Activated CD8-positive, alpha-beta T cell treated with anti-CD3 and anti-CD28 coated beads, Interleukin-2, amount 10 ng/mL, durations not matched to agents 7 days and 5 days (primary cell): ENCODE measurements around the gene MIPOL1. TPM values are rescaled to one million over a fixed set of nuclear protein-coding genes. Genes with fewer than 3 reads are reported as not detected.
A peak's percentile ranks its signal among the peaks of the same experiment; 100 is the strongest.
"Not testable (repeated sequence)": the region's sequence is repeated elsewhere in the genome, so short reads cannot be mapped to it uniquely, and the experiment has no call there.

Source experiments
- ATAC-seq: fragments of 150-1000 bp; cut with Tn5 transposase; one replicate; pipeline ENCODE4 v1.10.0; 2021; ENCODE audit warnings: moderate library complexity
- CTCF ChIA-PET: fragments of 350-600 bp; sonication (Branson Sonifier 250); formaldehyde crosslinking; loops from one replicate; lab custom pipeline; 2021; ENCODE audit warnings: antibody characterized with exemption; lab: Charles Lee
- POLR2A ChIA-PET: fragments of 350-600 bp; sonication (Branson Sonifier 250); formaldehyde crosslinking; loops from one replicate; lab custom pipeline; 2021; ENCODE audit warnings: antibody characterized with exemption; lab: Charles Lee
- DNase-seq: peaks from one replicate; pipeline ENCODE4 v3.0.0-alpha.2; 2020
- H3K27ac Mint-ChIP-seq: one replicate; pipeline ENCODE4 v1.8.0; 2021; ENCODE audit warnings: mild to moderate bottlenecking, mixed read lengths
- H3K27me3 Mint-ChIP-seq: one replicate; pipeline ENCODE4 v1.8.0; 2021; ENCODE audit warnings: low read depth, mixed read lengths
- H3K36me3 Mint-ChIP-seq: one replicate; pipeline ENCODE4 v1.8.0; 2021; ENCODE audit warnings: low read depth, mixed read lengths
- H3K4me1 Mint-ChIP-seq: one replicate; pipeline ENCODE4 v1.8.0; 2021; ENCODE audit warnings: low read depth, mixed read lengths
- H3K4me3 Mint-ChIP-seq: one replicate; pipeline ENCODE4 v1.8.0; 2021; ENCODE audit warnings: mild to moderate bottlenecking, mixed read lengths
- H3K9me3 Mint-ChIP-seq: one replicate; pipeline ENCODE4 v1.8.0; 2022; ENCODE audit warnings: mixed read lengths; ENCODE audit not compliant: insufficient read depth
- total RNA-seq, 2 experiments: library from RNA; stranded (reverse); gene quantifications; one replicate each; pipeline ENCODE4 v1.2.3, GENCODE V29; 2021

Gene MIPOL1
- total RNA-seq, 2 experiments from 2014 or later, result not detected

DNA sequence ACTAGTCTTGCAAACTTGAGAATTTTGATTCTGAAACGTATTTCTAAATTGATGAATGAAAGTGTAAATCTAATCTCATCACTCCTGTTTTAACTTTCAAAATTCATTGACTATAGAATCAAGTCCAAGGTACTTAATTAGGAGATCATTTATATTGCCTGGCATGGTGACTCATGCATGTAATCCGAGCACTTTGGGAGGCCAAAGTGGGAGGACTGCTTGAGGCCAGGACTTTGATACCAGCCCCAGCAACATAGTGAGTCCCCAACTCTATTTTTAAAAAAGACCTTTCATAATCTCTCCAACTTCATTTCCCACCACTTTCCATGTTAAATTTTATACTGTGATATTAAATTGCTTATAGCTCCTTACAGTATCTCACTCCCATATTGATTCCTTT is 3.0 kb upstream of the MIPOL1 start:
- CTCF ChIA-PET, result no interaction called here
- Mint-ChIP-seq H3K4me3 (no peak overlapping the region), H3K27me3 (peaks cover 12% of the 10 kb centered on the region), H3K4me1 (peaks cover 13% of the 10 kb centered on the region), H3K27ac (no peak overlapping the region), H3K36me3 (peaks cover 5% of the 10 kb centered on the region), H3K9me3 (peaks cover 4% of the 10 kb centered on the region)
- POLR2A ChIA-PET, result no interaction called here
- DNase-seq (no peak), ATAC-seq (no peak)

DNA sequence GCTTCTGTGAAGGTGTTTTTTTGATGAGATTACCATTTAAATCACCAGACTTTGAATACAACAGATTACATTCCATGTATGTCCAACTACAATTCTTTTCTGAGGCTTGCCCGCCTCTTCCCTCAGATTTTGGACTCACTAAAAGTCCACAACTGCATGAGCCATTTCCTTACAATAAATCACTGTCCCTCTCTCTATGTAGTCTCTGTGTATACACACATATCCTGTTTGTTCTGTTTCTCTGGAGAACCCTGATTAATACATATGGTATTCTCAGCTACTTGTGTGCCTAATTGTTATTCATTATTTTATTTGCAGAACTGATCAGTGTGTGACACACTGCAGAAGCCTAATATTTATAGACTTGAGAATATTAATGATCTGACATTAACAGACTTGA is 2.4 kb upstream of the MIPOL1 start:
- Mint-ChIP-seq H3K27me3 (peaks cover 12% of the 10 kb centered on the region), H3K4me1 (peaks cover 13% of the 10 kb centered on the region), H3K36me3 (peaks cover 5% of the 10 kb centered on the region), H3K9me3 (peaks cover 4% of the 10 kb centered on the region), H3K27ac (no peak overlapping the region), H3K4me3 (no peak overlapping the region)
- no peak for ATAC-seq
- DNase-seq, result no peak
- ChIA-PET POLR2A (no interaction called here), CTCF (no interaction called here)

DNA sequence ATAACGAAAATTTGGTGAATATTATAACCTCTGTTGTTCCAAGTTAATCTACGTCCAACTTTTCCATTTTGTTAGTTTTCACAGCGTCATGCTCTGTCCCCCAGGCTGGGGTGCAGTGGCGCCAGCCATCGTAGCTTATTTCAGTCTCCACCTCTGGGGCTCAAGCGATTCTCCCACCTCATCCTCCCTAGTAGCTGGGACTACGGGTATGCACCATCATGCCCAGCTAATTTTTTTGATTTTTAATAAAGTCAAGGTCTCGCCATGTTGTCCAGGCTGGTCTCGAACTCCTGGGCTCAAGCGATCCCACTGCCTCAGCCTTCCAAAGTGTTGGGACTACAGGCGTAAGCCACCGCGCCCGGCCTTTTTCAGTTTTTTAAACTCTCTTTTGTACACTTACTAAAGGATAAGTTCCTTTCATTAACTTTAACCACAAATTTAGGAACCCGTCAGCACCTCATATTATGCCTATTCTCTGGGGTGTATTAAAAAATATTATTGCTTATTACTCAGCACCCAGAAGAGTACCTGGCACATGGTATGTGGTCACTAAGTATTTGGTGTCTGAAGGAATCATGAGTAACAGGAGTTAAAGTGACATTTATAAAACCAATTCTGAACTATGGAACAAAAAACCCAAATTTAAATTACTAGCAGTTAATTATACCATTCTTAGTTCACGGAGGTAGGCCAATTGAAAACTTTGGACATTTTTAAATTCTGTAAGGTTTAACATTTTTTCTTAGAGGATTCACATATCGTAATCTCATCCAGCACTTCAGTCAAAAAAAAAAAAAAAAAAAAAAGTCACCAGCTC is 925 bp upstream of the MIPOL1 start:
- peaks cover 13% of the 10 kb centered on the region for H3K4me1 Mint-ChIP-seq
- H3K36me3 Mint-ChIP-seq, result peaks cover 5% of the 10 kb centered on the region
- POLR2A ChIA-PET, result no interaction called here
- peak overlapping the region; percentile 44 for H3K4me3 Mint-ChIP-seq
- no peaks in the 10 kb centered on the region for H3K9me3 Mint-ChIP-seq
- ATAC-seq, result no peak
- peaks cover 12% of the 10 kb centered on the region for H3K27me3 Mint-ChIP-seq
- no peak overlapping the region for H3K27ac Mint-ChIP-seq
- CTCF ChIA-PET, result interaction anchor here (1.5 kb wide), 1 partner anchor 34 kb away, joined by 4 read pairs; no protein-coding TSS in a partner anchor
- DNase-seq, result no peak

DNA sequence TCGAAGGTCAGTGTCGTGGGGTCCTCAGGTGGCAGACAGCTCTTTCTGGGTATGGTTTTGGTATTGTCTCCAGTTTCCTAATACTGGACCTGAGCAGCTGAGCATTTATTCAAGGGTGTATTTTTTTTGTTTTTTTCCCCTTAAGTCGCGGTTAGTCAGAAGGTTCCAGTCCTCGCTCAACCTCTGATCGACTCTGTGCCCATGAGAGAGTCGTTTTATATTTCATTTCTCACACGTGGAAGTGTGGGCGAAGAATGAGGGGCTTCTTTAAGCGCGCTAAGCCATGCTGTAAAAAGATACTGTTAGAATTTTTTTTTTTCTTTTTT is 499 bp downstream of the MIPOL1 start:
- peaks cover 5% of the 10 kb centered on the region for H3K36me3 Mint-ChIP-seq
- CTCF ChIA-PET, result no interaction called here
- H3K27ac Mint-ChIP-seq, result no peak overlapping the region
- H3K27me3 Mint-ChIP-seq, result peaks cover 12% of the 10 kb centered on the region
- H3K9me3 Mint-ChIP-seq, result no peaks in the 10 kb centered on the region
- ATAC-seq (no peak), DNase-seq (no peak)
- peak overlapping the region; percentile 44 for H3K4me3 Mint-ChIP-seq
- POLR2A ChIA-PET, result no interaction called here
- peaks cover 13% of the 10 kb centered on the region for H3K4me1 Mint-ChIP-seq

DNA sequence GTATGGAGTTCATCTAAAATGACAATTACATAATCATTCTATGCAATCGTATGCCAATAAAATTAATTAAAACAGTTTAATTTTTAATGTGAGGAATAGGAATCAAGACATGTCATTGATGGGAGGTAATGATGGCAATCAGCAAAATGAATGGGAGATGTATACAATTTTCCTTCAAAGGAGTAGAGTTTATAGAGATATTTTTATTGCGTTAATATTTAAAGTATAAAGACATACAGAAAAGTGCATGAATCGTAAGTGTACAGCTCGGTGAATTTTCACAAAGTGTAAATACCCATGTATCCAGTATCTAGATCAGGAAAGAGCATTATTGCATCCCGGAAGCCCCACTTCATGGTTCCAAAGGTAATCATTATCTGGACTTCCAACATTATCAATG is 1.2 kb downstream of the MIPOL1 start:
- POLR2A ChIA-PET, result no interaction called here
- Mint-ChIP-seq H3K4me1 (peaks cover 13% of the 10 kb centered on the region), H3K27me3 (peaks cover 12% of the 10 kb centered on the region), H3K36me3 (peaks cover 5% of the 10 kb centered on the region), H3K27ac (no peak overlapping the region), H3K4me3 (no peak overlapping the region), H3K9me3 (no peaks in the 10 kb centered on the region)
- DNase-seq (no peak), ATAC-seq (no peak)
- CTCF ChIA-PET, result no interaction called here

DNA sequence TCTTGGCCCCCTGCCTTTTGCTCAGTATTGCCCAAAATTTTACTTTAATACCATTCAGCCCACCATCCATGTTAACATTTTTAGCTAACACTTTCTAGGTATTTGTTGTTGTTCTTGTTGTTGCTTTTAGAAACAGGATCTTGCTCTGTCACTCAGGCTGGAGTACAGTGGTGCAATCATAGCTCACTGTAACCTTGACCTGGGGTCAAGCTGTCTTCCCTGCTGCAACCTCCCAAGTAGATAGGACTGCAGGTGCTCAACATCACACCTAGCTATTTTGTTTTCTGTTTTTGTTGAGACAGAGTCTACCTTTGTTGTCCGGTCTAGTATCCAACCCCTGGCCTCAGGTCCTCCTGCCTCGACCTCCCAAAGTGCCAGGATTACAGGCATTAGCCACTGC is 4.0 kb downstream of the MIPOL1 start:
- POLR2A ChIA-PET, result no interaction called here
- H3K27me3 Mint-ChIP-seq, result peaks cover 12% of the 10 kb centered on the region
- ATAC-seq (no peak), DNase-seq (no peak)
- peaks cover 13% of the 10 kb centered on the region for H3K4me1 Mint-ChIP-seq
- peaks cover 5% of the 10 kb centered on the region for H3K36me3 Mint-ChIP-seq
- no peaks in the 10 kb centered on the region for H3K9me3 Mint-ChIP-seq
- no peak overlapping the region for H3K27ac Mint-ChIP-seq
- no peak overlapping the region for H3K4me3 Mint-ChIP-seq
- CTCF ChIA-PET, result no interaction called here

DNA sequence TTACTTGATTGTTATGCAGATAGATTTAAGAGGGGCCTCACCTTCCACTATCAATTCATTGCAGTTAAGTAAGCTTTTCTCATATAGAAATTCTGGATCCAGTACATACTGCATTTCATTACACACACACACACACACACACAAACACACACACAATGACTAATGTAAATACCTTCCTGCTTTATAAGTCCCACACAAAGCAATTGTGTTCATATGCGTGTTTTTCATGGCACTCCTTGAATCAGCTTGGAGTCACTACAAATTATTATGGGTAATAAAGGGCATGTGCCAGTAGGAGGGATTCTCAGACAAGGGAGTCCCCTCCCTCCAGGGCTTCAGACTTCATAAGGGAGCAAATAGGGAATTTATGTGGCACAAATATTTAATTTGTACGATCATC is 4.5 kb downstream of the MIPOL1 start:
- Mint-ChIP-seq H3K27me3 (peaks cover 11% of the 10 kb centered on the region), H3K4me1 (peaks cover 10% of the 10 kb centered on the region), H3K36me3 (peaks cover 2% of the 10 kb centered on the region), H3K9me3 (no peaks in the 10 kb centered on the region), H3K27ac (no peak overlapping the region), H3K4me3 (no peak overlapping the region)
- ChIA-PET POLR2A (no interaction called here), CTCF (no interaction called here)
- DNase-seq, result no peak
- ATAC-seq, result no peak

DNA sequence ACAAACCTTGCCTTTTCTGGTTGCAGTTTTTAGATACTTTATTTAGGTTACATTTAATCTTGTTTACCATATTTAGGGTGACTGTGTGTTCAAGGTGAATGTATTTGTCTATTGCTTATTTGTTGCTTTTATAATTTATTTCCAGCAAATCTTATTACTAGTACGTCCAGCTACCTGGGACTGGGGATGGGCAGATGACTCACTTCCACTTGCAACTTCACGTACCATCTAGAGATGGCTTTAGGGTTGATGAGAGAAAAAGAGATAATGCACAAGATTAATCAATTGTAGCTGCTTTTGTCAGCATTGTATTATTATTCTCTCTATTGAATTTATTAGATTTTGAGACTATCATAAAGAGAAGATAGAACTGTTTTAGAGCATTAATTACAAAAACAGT is 5.1 kb downstream of the MIPOL1 start:
- ATAC-seq, result no peak
- CTCF ChIA-PET, result no interaction called here
- H3K4me1 Mint-ChIP-seq, result peaks cover 6% of the 10 kb centered on the region
- H3K27ac Mint-ChIP-seq, result no peak overlapping the region
- H3K36me3 Mint-ChIP-seq, result no peaks in the 10 kb centered on the region
- POLR2A ChIA-PET, result no interaction called here
- H3K27me3 Mint-ChIP-seq, result peaks cover 7% of the 10 kb centered on the region
- H3K4me3 Mint-ChIP-seq, result no peak overlapping the region
- no peaks in the 10 kb centered on the region for H3K9me3 Mint-ChIP-seq
- no peak for DNase-seq

DNA sequence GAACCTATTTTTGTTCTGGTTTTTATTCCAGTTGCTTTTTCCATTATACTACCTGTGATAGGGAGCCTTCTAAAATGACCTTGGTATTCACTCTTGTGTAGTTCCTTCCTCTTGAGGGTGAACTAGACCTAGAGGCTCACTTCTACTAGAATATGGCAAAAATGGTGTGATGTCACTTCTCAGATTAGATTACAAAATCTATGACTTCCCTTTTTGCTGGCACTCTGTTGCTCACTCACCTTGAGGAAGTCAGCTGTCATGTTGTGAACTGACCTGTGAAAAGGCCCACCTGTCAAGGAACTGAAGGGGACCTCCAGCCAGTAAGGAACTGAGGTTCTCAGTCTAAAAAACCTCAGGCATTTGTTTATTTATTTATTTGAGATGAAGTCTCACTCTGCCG is 5.7 kb downstream of the MIPOL1 start:
- DNase-seq, result no peak
- Mint-ChIP-seq H3K4me1 (no peaks in the 10 kb centered on the region), H3K27ac (no peak overlapping the region), H3K9me3 (no peaks in the 10 kb centered on the region), H3K4me3 (no peak overlapping the region), H3K36me3 (no peaks in the 10 kb centered on the region), H3K27me3 (peaks cover 2% of the 10 kb centered on the region)
- ChIA-PET POLR2A (no interaction called here), CTCF (no interaction called here)
- ATAC-seq, result no peak

DNA sequence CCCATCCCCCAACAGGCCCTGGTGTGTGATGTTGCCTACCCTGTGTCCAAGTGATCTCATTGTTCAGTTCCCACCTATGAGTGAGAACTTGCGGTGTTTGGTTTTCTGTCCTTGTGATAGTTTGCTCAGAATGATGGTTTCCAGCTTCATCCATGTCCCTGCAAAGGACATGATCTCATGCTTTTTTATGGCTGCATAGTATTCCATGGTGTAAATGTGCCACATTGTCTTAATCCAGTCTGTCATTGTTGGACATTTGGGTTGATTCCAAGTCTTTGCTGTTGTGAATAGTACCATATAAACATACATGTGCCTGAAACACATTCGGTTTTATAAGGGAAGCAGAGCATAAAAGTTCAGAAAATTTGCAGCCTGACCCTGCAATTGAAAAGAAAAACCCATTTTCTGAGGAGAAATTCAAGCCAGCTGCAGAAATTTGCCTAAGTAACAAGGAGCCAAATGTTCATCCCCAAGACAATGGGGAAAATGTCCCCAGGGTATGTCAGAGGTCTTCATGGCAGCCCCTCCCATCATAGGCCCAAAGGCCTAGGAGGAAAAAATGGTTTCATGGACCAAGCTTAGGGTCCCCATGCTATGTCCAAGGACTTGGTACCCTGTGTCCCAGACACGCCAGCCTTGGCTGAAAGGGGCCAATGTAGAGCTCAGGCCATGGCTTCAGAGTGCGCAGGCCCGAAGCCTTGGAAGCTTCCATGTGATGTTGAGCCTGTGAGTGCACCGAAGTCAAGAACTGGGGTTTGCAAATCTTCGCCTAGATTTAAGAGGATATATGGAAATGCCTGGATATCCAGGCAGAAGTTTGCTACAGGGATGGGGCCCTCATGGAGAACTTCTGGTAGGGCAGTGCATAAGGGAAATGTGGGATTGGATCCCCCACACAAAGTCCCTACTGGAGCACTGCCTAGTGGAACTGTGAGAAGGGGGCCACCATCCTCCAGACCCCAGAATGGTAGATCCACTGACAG is 8.2 kb downstream of the MIPOL1 start:
- H3K27me3 Mint-ChIP-seq, H3K4me3 Mint-ChIP-seq, H3K9me3 Mint-ChIP-seq, CTCF ChIA-PET, H3K27ac Mint-ChIP-seq, H3K36me3 Mint-ChIP-seq, H3K4me1 Mint-ChIP-seq, DNase-seq, POLR2A ChIA-PET, ATAC-seq: not testable (repeated sequence)

DNA sequence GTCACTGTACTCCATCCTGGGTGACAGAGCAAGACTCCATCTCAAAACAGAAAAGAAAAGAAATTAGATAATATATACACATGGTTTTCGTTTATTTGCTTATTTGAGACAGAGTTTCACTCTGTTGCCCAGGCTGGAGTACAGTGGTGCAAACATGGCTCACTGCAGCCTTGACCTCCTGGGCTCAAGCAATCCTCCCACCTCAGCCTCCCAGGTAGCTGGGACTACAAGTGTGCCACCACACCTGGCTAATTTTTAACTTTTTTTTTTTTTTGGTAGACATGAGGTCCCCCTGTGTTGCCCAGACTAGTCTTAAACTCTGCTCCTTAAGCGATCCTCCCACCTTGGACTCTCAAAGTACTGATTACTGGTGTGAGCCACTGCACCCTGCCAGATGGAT is 11.9 kb downstream of the MIPOL1 start:
- H3K4me3 Mint-ChIP-seq, ATAC-seq, CTCF ChIA-PET, H3K4me1 Mint-ChIP-seq, H3K9me3 Mint-ChIP-seq, H3K27me3 Mint-ChIP-seq, H3K36me3 Mint-ChIP-seq, DNase-seq, POLR2A ChIA-PET, H3K27ac Mint-ChIP-seq: not testable (repeated sequence)

DNA sequence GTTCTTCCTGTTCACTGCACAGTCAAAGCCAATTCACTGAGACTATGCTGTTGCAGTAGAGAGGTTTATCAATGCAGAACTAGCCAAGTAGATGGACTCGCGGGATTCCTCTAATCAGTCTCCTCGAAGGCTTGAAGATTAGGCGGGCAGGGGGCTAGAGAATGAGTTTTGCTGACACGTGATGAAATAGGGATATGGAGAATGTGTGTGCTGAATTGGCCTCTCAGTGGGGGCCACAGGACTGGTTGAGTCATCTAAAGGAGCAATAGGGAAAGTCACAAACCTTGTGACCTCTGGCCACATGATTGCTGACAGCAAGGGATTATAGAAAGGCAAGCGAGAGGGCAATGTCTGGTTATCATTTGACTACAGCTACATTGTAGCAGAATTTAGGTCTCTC is 12.7 kb downstream of the MIPOL1 start:
- POLR2A ChIA-PET, result no interaction called here
- no peaks in the 10 kb centered on the region for H3K27me3 Mint-ChIP-seq

More for the DNA sequence above, 12.7 kb downstream of the MIPOL1 start:
- Mint-ChIP-seq H3K36me3 (no peaks in the 10 kb centered on the region), H3K4me1 (no peaks in the 10 kb centered on the region), H3K9me3 (peaks cover 4% of the 10 kb centered on the region), H3K27ac (no peak overlapping the region), H3K4me3 (no peak overlapping the region)
- DNase-seq (no peak), ATAC-seq (no peak)
- CTCF ChIA-PET, result interaction anchor here (1.1 kb wide), 1 partner anchor 20 kb away, joined by 3 read pairs; no protein-coding TSS in a partner anchor
